ENCODE results near the gene WNT7B.

DNA sequence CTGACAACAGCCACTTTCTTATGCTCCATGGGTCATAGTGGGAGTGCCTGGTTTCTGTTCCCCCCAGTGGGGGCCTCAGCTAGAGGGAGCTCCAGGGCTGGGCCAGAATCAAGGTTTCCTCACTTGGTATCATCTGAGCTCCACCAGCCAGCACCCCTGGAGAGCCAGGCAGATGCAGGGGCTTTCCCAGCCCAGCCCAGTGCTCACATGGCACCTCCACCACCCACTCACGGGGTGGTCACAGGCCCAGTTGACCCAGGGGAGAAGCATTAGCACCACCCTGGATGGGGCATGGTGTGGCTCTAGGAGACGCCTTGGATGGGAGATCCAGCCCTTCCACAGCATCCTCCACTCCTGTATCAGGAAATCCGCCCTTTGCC is 24.1 kb upstream of the WNT7B start:
- no peak for TF ChIP-seq RARB (CRISPR knock-in tag; IDR thresholded peaks at IDR 0.05)
- no peak for TF ChIP-seq PPARA (CRISPR knock-in tag; IDR thresholded peaks at IDR 0.05; ENCODE audit: borderline replicate concordance)
- TF ChIP-seq ZC3H10 (CRISPR knock-in tag; IDR thresholded peaks at IDR 0.05): no peak
- TF ChIP-seq, protein P1, sequence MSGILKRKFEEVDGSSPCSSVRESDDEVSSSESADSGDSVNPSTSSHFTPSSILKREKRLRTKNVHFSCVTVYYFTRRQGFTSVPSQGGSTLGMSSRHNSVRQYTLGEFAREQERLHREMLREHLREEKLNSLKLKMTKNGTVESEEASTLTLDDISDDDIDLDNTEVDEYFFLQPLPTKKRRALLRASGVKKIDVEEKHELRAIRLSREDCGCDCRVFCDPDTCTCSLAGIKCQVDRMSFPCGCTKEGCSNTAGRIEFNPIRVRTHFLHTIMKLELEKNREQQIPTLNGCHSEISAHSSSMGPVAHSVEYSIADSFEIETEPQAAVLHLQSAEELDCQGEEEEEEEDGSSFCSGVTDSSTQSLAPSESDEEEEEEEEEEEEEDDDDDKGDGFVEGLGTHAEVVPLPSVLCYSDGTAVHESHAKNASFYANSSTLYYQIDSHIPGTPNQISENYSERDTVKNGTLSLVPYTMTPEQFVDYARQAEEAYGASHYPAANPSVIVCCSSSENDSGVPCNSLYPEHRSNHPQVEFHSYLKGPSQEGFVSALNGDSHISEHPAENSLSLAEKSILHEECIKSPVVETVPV (CRISPR knock-in tag; IDR thresholded peaks at IDR 0.05): no peak
- TF ChIP-seq BACH2 (CRISPR knock-in tag; IDR thresholded peaks at IDR 0.05; ENCODE audit: borderline replicate concordance): no peak
- TF ChIP-seq, protein P2, sequence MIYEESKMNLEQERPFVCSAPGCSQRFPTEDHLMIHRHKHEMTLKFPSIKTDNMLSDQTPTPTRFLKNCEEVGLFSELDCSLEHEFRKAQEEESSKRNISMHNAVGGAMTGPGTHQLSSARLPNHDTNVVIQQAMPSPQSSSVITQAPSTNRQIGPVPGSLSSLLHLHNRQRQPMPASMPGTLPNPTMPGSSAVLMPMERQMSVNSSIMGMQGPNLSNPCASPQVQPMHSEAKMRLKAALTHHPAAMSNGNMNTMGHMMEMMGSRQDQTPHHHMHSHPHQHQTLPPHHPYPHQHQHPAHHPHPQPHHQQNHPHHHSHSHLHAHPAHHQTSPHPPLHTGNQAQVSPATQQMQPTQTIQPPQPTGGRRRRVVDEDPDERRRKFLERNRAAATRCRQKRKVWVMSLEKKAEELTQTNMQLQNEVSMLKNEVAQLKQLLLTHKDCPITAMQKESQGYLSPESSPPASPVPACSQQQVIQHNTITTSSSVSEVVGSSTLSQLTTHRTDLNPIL (CRISPR knock-in tag; IDR thresholded peaks at IDR 0.05; ENCODE audit: low read depth): no peak
- TF ChIP-seq ARNTL (CRISPR knock-in tag; IDR thresholded peaks at IDR 0.05; ENCODE audit: borderline replicate concordance, low read depth): no peak
- no peak for TF ChIP-seq ZNF8 (CRISPR knock-in tag; IDR thresholded peaks at IDR 0.05)
- no peak for TF ChIP-seq ZNF70 (CRISPR knock-in tag; IDR thresholded peaks at IDR 0.05)
- no peak for TF ChIP-seq ZFP3 (CRISPR knock-in tag; IDR thresholded peaks at IDR 0.05)
